GM19452 (cell line): ENCODE measurements around the gene LDLRAD1.
"Not testable (repeated sequence)": the region's sequence is repeated elsewhere in the genome, so short reads cannot be mapped to it uniquely, and the experiment has no call there.

Source experiments
- ATAC-seq: cut with Tn5 transposase; IDR thresholded peaks from one replicate; pipeline ENCODE4 v1.9.1; 2021; ENCODE audit not compliant: unreplicated experiment

Gene LDLRAD1

GRCh38 chr1:53995683-53996082, 22.3 kb downstream of the LDLRAD1 start:
- no peak for ATAC-seq

GRCh38 chr1:53994516-53994915, 23.5 kb downstream of the LDLRAD1 start:
- not testable (repeated sequence) for ATAC-seq

GRCh38 chr1:53992085-53992874, 25.7 kb downstream of the LDLRAD1 start:
- no peak for ATAC-seq

- no peak for ATAC-seq
Observed at GRCh38 chr1:53987880-53988279, 30.1 kb downstream of the LDLRAD1 start.

GRCh38 chr1:53986458-53986857, 31.5 kb downstream of the LDLRAD1 start:
- ATAC-seq, result no peak

GRCh38 chr1:53984726-53985125, 33.3 kb downstream of the LDLRAD1 start:
- ATAC-seq, result no peak

- ATAC-seq, result no peak
Observed at GRCh38 chr1:53982763-53983104, 35.3 kb downstream of the LDLRAD1 start.

GRCh38 chr1:53982034-53982762, 35.8 kb downstream of the LDLRAD1 start:
- no peak for ATAC-seq

GRCh38 chr1:53981220-53981619, 36.8 kb downstream of the LDLRAD1 start:
- ATAC-seq, result no peak

GRCh38 chr1:53979712-53980450, 38.1 kb downstream of the LDLRAD1 start:
- no peak for ATAC-seq

- ATAC-seq, result no peak
Observed at GRCh38 chr1:53975861-53976260, 42.1 kb downstream of the LDLRAD1 start.

GRCh38 chr1:53971718-53972117, 46.3 kb downstream of the LDLRAD1 start:
- no peak for ATAC-seq

GRCh38 chr1:53969323-53969722, 48.7 kb downstream of the LDLRAD1 start:
- not testable (repeated sequence) for ATAC-seq

GRCh38 chr1:53968125-53968513, 49.9 kb downstream of the LDLRAD1 start:
- ATAC-seq, result no peak

GRCh38 chr1:53967409-53968124, 50.4 kb downstream of the LDLRAD1 start:
- ATAC-seq, result no peak

GRCh38 chr1:53966794-53967193, 51.2 kb downstream of the LDLRAD1 start:
- ATAC-seq, result no peak

GRCh38 chr1:53964109-53964508, 53.9 kb downstream of the LDLRAD1 start:
- ATAC-seq, result no peak

GRCh38 chr1:53963460-53963859, 54.5 kb downstream of the LDLRAD1 start:
- no peak for ATAC-seq

GRCh38 chr1:53962395-53962794, 55.6 kb downstream of the LDLRAD1 start:
- ATAC-seq, result no peak

- no peak for ATAC-seq
Observed at GRCh38 chr1:53959664-53960250, 58.2 kb downstream of the LDLRAD1 start.
